ENCODE results near the gene ZNF547.

DNA sequence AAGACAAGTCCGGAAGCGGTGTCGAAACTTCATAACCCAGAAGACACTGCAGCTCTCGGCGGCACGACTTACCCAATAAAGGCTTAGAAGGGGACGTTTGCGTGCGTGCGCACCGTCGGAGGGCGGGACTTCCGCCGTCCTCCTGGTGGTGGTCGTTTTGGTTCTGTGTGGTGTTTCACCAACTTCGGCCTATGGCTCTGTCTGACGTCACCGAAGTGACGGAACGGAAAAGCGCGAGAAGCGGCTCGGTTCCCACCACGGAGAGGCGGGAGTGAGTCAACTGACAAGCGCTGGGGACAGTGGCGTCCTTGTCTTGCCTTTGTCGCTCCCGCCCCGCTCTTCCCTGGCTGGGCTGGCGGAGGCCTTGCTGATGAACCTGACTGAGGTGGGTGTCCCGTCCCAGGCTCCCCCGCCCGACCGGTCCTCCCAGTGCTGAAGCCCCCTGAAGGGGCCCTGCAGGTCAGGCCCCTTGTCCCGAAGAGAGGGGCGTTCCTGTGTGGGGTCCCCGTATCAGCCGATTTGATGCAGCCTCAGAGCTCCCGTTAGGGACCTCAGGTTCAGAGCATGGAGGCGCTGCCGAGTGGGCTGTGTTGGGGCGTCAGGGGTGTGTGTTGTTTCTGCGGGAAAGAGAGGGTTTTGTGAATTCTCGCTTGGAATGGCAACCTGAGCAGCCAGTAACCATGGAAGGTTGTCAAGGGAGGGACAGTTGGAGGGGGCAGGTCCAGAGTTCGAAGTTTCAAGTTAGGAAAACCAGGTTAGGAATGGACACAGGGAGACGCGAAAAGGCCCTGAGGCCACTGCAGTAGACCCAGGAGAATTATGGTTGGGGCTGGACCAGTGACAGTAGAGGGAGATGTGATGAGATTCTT is 26.6 kb downstream of the ZNF547 start, which contains the start of gene ZNF548:
- peak; percentile 71; the same call in 1 of the 2 replicates for TF ChIP-seq POLR2AphosphoS5 (IDR thresholded peaks at IDR 0.05; ENCODE audit: borderline replicate concordance, low read depth, low read length)
- TF ChIP-seq EZH2 (IDR thresholded peaks at IDR 0.05) = no peak
- peak; percentile 78 for TF ChIP-seq FOXP2 (optimal IDR thresholded peaks at IDR 0.05; ENCODE audit: control extremely low read depth, extremely low read length, insufficient read depth)

Data from SK-N-MC (cell line).